K562 (cell line): ENCODE measurements around the gene ACCSL.

Source experiments
- HOMEZ ChIP-seq: fragments of 250-450 bp; sonication (Bioruptor Pico); IDR thresholded peaks from 2 replicates; pipeline ENCODE4 v1.4.0; 2020; ENCODE audit warnings: mild to moderate bottlenecking, moderate library complexity
- MLX ChIP-seq, 2 experiments: fragments of 450-650 bp in 1 of 2; sonication (generic) in 1 of 2; formaldehyde crosslinking; conservative IDR thresholded peaks; 2 replicates each; pipeline versions ENCODE4 v1.4.0 to v1.8.1; 2020 to 2022; ENCODE audit warnings: mild to moderate bottlenecking in 1 of 2, missing genetic modification reagents in 1 of 2

GRCh38 chr11:44018127-44018521 is 29.7 kb upstream of the ACCSL start:
- TF ChIP-seq HOMEZ (CRISPR knock-in tag) (no peak), MLX (CRISPR knock-in tag; conservative IDR thresholded peaks at IDR 0.05) (no peak)
